Upper lobe of left lung (tissue), 6 donors: ENCODE results near the gene MAN1C1. TPM values are rescaled to one million over a fixed set of nuclear protein-coding genes. Genes with fewer than 3 reads are reported as not detected.
"Not testable (repeated sequence)": the region's sequence is repeated elsewhere in the genome, so short reads cannot be mapped to it uniquely, and the experiment has no call there.

Source experiments
- ATAC-seq, 2 donors: fragments of 200-7000 bp; cut with Tn5 transposase; one replicate each; pipeline ENCODE4 v1.9.1; 2022; ENCODE audit warnings: mild to moderate bottlenecking in 2 of 2, moderate library complexity in 2 of 2; ENCODE audit not compliant: low FRiP score in 2 of 2
- DNase-seq, 2 donors: peaks; one replicate each; pipeline ENCODE4 v3.0.0-alpha.2; 2019 to 2020
- H3K27ac ChIP-seq, 4 donors: fragments of 200-600 bp; sonication (generic); one replicate each; pipeline ENCODE4 v1.5.1; 2016 to 2019
- H3K27me3 ChIP-seq, 4 donors: fragments of 200-600 bp; sonication (generic); one replicate each; pipeline ENCODE4 v1.5.1; 2017 to 2019
- H3K36me3 ChIP-seq, 4 donors: fragments of 200-600 bp; sonication (generic); one replicate each; pipeline ENCODE4 v1.5.1; 2016 to 2019
- H3K4me1 ChIP-seq, 4 donors: fragments of 200-600 bp; sonication (generic); one replicate each; pipeline ENCODE4 v1.5.1; 2018 to 2019
- H3K4me3 ChIP-seq, 4 donors: fragments of 200-600 bp; sonication (generic); one replicate each; pipeline ENCODE4 v1.5.1; 2017 to 2019; ENCODE audit warnings: mild to moderate bottlenecking in 2 of 4, moderate library complexity in 1 of 4
- H3K9me3 ChIP-seq, 4 donors: fragments of 200-600 bp; sonication (generic); one replicate each; pipeline ENCODE4 v1.5.1; 2018 to 2019
- CTCF ChIP-seq, 6 experiments: fragments of 450-650 bp in 4 of 6; fragments of 200-600 bp in 2 of 6; sonication (generic) in 2 of 6; IDR thresholded peaks; one replicate each; pipeline ENCODE4 v1.5.1; 2016 to 2019; ENCODE audit warnings: antibody characterized with exemption in 6 of 6
- EP300 ChIP-seq, 4 donors: sonication (generic); formaldehyde crosslinking; IDR thresholded peaks; one replicate each; pipeline ENCODE4 v1.5.1; 2017; ENCODE audit warnings: antibody characterized with exemption in 4 of 4, control low read depth in 2 of 4
- POLR2A ChIP-seq, 4 donors: fragments of 450-650 bp; IDR thresholded peaks; one replicate each; pipeline ENCODE4 v1.5.1; 2016 to 2017; ENCODE audit warnings: antibody characterized with exemption in 4 of 4, mild to moderate bottlenecking in 2 of 4
- POLR2AphosphoS5 ChIP-seq, 2 donors: sonication (generic); formaldehyde crosslinking; IDR thresholded peaks; one replicate each; pipeline ENCODE4 v1.5.1; 2017; ENCODE audit warnings: antibody characterized with exemption in 2 of 2
- WGBS, 2 donors: methylation state at CpG; one replicate each; pipeline ENCODE4 v1.1.5; 2017 to 2018; 5-methylcytosine and 5-hydroxymethylcytosine counted together
- total RNA-seq, 6 donors: library from RNA; depleted of rRNA in 4 of 6; stranded (reverse); fragments of >200 nt in 4 of 6; gene quantifications; one replicate each; pipeline versions ENCODE4 v1.1.0 to v1.2.1, GENCODE V29; 2016 to 2021
- donor health status: DM: no; HTN: no; CAD: no; lungs with moderate emphysema.
- donor health status: DM: no; HTN: yes; CAD: no; lungs with severe emphysema.

MAN1C1 gene
- total RNA-seq, 6 donors from 2014 or later, result 5.3 to 32.5 (median 16.2) TPM

DNA sequence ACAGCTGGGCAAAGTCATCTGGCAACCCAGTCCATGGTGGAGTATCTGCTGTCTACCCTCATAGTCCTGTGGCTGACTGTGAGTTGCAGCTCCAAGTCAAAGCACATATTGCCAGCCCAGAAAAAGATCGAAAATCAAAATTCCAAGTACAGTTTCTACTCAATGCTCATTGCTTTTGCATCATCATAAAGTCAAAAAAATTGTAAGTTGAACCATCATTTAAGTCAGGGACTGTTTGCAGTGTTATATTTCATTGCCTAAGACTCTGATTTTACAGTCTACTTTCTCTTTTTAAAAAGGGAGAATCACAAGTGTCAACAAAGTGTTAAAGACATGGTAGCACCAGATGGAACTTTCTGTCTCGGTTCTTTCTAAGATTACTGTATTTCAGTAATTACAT is 22.7 kb upstream of the MAN1C1 start:
- no peak for TF ChIP-seq CTCF (IDR thresholded peaks at IDR 0.05)
- TF ChIP-seq POLR2A (IDR thresholded peaks at IDR 0.05), result no peak
- no peak for TF ChIP-seq POLR2AphosphoS5 (IDR thresholded peaks at IDR 0.05)
- TF ChIP-seq EP300 (IDR thresholded peaks at IDR 0.05), result no peak
- ATAC-seq (no peak), DNase-seq (no peak)
- no peak overlapping the region for H3K27ac ChIP-seq
- H3K4me1 ChIP-seq, result peaks cover 12 to 21% (median 15%) of the 10 kb centered on the region in 4 donors
- peaks cover 0 to 4% (median 2%) of the 10 kb centered on the region in 4 donors for H3K9me3 ChIP-seq
- no peaks in the 10 kb centered on the region for H3K27me3 ChIP-seq
- WGBS, 2 donors, result 81 to 90% methylated on average over 2 of the region's 2 CpGs
- no peaks in the 10 kb centered on the region for H3K36me3 ChIP-seq
- H3K4me3 ChIP-seq, result no peak overlapping the region

- no peak for TF ChIP-seq EP300 (IDR thresholded peaks at IDR 0.05)
- TF ChIP-seq POLR2AphosphoS5 (IDR thresholded peaks at IDR 0.05), result no peak
- no peak for TF ChIP-seq POLR2A (IDR thresholded peaks at IDR 0.05)
- no peak for TF ChIP-seq CTCF (IDR thresholded peaks at IDR 0.05)
- no peaks in the 10 kb centered on the region for H3K27me3 ChIP-seq
- 66 to 94% methylated on average over 2 of the region's 2 CpGs for WGBS, 2 donors
- no peak overlapping the region for H3K27ac ChIP-seq
- ATAC-seq (no peak), DNase-seq (no peak)
- H3K4me3 ChIP-seq, result no peak overlapping the region
- peaks cover 0 to 6% (median 4%) of the 10 kb centered on the region in 4 donors for H3K9me3 ChIP-seq
- H3K36me3 ChIP-seq, result no peaks in the 10 kb centered on the region
- H3K4me1 ChIP-seq, result peaks cover 6 to 11% (median 9%) of the 10 kb centered on the region in 4 donors
These were observed 21.6 kb upstream of the MAN1C1 start for GRCh38 chr1:25594971-25595370.

GRCh38 chr1:25596641-25597040 is 19.9 kb upstream of the MAN1C1 start:
- not testable (repeated sequence) for H3K27ac ChIP-seq, H3K4me1 ChIP-seq, H3K9me3 ChIP-seq, ATAC-seq, H3K4me3 ChIP-seq, H3K27me3 ChIP-seq, H3K36me3 ChIP-seq, DNase-seq
- 82 to 96% methylated on average over 5 of the region's 5 CpGs for WGBS, 2 donors

- Histone ChIP-seq H3K27ac (no peak overlapping the region), H3K4me1 (peaks cover 0 to 3% (median 0%) of the 10 kb centered on the region in 4 donors), H3K36me3 (no peaks in the 10 kb centered on the region), H3K27me3 (no peaks in the 10 kb centered on the region), H3K9me3 (peaks cover 0 to 6% (median 4%) of the 10 kb centered on the region in 4 donors), H3K4me3 (no peak overlapping the region)
- ATAC-seq (no peak), DNase-seq (no peak)
- no peak for TF ChIP-seq EP300 (IDR thresholded peaks at IDR 0.05)
- TF ChIP-seq POLR2A (IDR thresholded peaks at IDR 0.05), result no peak
- no peak for TF ChIP-seq CTCF (IDR thresholded peaks at IDR 0.05)
- WGBS, 2 donors, result 83 to 100% methylated on average over 1 of the region's 1 CpG
These were observed 17.7 kb upstream of the MAN1C1 start for GRCh38 chr1:25598879-25599278.

- Histone ChIP-seq H3K27ac (no peak overlapping the region), H3K4me1 (peaks cover 0 to 3% (median 0%) of the 10 kb centered on the region in 4 donors), H3K9me3 (peaks cover 0 to 6% (median 4%) of the 10 kb centered on the region in 4 donors), H3K36me3 (no peaks in the 10 kb centered on the region), H3K4me3 (no peak overlapping the region), H3K27me3 (no peaks in the 10 kb centered on the region)
- no peak for DNase-seq
- TF ChIP-seq POLR2AphosphoS5 (IDR thresholded peaks at IDR 0.05), result no peak
- TF ChIP-seq CTCF (IDR thresholded peaks at IDR 0.05), result no peak
- no peak for TF ChIP-seq EP300 (IDR thresholded peaks at IDR 0.05)
- TF ChIP-seq POLR2A (IDR thresholded peaks at IDR 0.05), result no peak
- WGBS, 2 donors, result 86% methylated on average over 7 of the region's 7 CpGs
- no peak for ATAC-seq
These were observed 16.5 kb upstream of the MAN1C1 start for GRCh38 chr1:25599969-25600610.

DNA sequence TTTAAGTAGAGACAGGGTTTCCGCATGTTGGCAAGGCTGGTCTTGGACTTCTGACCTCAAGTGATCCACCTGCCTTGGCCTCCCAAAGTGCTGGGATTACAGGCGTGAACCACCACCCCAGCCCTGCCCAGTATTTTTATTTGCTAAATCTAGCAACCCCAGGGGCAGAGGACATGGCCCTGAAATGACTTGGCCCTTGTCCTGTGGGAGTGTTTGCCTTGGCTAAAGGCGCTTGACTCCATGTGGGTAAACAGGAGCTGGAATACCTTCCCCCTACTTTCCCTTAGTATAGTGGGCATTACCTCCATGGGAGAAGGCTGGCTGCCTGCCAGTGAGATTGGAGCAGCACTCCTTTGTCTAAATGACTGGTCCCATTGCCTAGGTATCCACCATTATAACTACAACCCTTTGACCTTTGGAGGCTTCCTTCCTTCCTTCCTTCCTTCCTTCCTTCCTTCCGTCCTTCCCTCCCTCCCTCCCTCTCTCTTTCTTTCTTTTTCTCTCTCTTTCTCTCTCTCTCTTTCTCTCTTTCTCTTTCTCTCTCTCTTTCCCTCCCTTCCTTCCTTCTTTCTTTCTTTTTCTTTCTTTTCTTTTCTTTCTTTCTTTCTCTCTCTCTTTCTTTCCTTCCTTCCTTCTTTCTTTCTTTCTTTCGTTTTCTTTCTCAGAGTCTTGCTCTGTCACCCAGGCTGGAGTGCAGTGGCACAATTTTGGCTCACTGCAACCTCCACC is 15.5 kb upstream of the MAN1C1 start:
- not testable (repeated sequence) for H3K27me3 ChIP-seq, H3K9me3 ChIP-seq, H3K27ac ChIP-seq, H3K36me3 ChIP-seq, H3K4me1 ChIP-seq, ATAC-seq, H3K4me3 ChIP-seq
- peak in 1 of 2 donors; percentile 45 for DNase-seq
- 69 to 80% methylated on average over 5 of the region's 5 CpGs for WGBS, 2 donors

GRCh38 chr1:25603779-25604538 is 12.6 kb upstream of the MAN1C1 start:
- no CpG with 5 or more reads among the region's 55 CpGs for WGBS, 2 donors
- not testable (repeated sequence) for H3K4me1 ChIP-seq, H3K27me3 ChIP-seq, H3K9me3 ChIP-seq, H3K4me3 ChIP-seq, H3K36me3 ChIP-seq, ATAC-seq, H3K27ac ChIP-seq
- DNase-seq, result peak in 1 of 2 donors; percentile 64
